A673 (cell line): Measurements from ENCODE around the gene BRCC3. TPM values are rescaled to one million over a fixed set of nuclear protein-coding genes. Genes with fewer than 3 reads are reported as not detected.

Experiments
- BruUV-seq: library from RNA; stranded (reverse); fragments of 400-500 nt; replicated peaks from 2 replicates; lab custom pipeline; 2021; lab: Mats Ljungman, UMichigan
- CTCF ChIA-PET: fragments of 300-600 bp; sonication (Branson Sonifier 250); formaldehyde crosslinking; loops from one replicate; lab custom pipeline; 2022; ENCODE audit warnings: antibody characterized with exemption; lab: Charles Lee
- POLR2A ChIA-PET: fragments of 300-600 bp; sonication (Branson Sonifier 250); formaldehyde crosslinking; loops from one replicate; lab custom pipeline; 2022; ENCODE audit warnings: antibody characterized with exemption; ENCODE audit not compliant: low non-redundant PET; lab: Charles Lee
- DNase-seq: peaks from one replicate; pipeline ENCODE4 v3.0.0-alpha.2; 2015; ENCODE audit warnings: low spot score
- H3K27ac ChIP-seq: fragments of 200-600 bp; sonication (generic); 2 replicates; pipeline ENCODE4 v1.5.1; 2016; ENCODE audit warnings: mixed run types, low read depth, mild to moderate bottlenecking, mixed read lengths, antibody characterized with exemption, low read length; ENCODE audit not compliant: poor library complexity, severe bottlenecking
- H3K27me3 ChIP-seq: fragments of 200-600 bp; sonication (generic); replicated peaks from 2 replicates; pipeline ENCODE4 v1.6.1; 2017; ENCODE audit warnings: mixed run types, low read depth, mild to moderate bottlenecking, mixed read lengths, antibody characterized with exemption, low read length; ENCODE audit not compliant: insufficient read depth, poor library complexity
- H3K36me3 ChIP-seq: fragments of 200-600 bp; sonication (generic); 2 replicates; pipeline ENCODE4 v1.6.1; 2016; ENCODE audit warnings: mixed run types, mild to moderate bottlenecking, mixed read lengths, antibody characterized with exemption, low read length; ENCODE audit not compliant: insufficient read depth, poor library complexity, severe bottlenecking
- H3K4me1 ChIP-seq: fragments of 200-600 bp; sonication (generic); 2 replicates; pipeline ENCODE4 v1.6.1; 2017; ENCODE audit warnings: mixed run types, mild to moderate bottlenecking, mixed read lengths, antibody characterized with exemption, low read length; ENCODE audit not compliant: insufficient read depth, poor library complexity, severe bottlenecking
- H3K4me3 ChIP-seq: fragments of 200-600 bp; sonication (generic); 2 replicates; pipeline ENCODE4 v1.5.1; 2016; ENCODE audit warnings: low read depth, mixed run types, mild to moderate bottlenecking, mixed read lengths, low read length; ENCODE audit not compliant: poor library complexity, severe bottlenecking
- H3K9me3 ChIP-seq: fragments of 200-600 bp; sonication (generic); 2 replicates; pipeline ENCODE4 v1.6.1; 2016; ENCODE audit warnings: mixed run types, low read depth, mild to moderate bottlenecking, mixed read lengths, antibody characterized with exemption, low read length; ENCODE audit not compliant: poor library complexity, severe bottlenecking
- CTCF ChIP-seq: fragments of 300-800, 200-600 bp; sonication (generic); conservative IDR thresholded peaks from 2 replicates; pipeline ENCODE4 v1.5.1; 2017; ENCODE audit warnings: low read depth, mild to moderate bottlenecking, antibody characterized with exemption, low read length, moderate library complexity, mixed read lengths
- EZH2 ChIP-seq: fragments of 200-600 bp; sonication (generic); IDR thresholded peaks from 2 replicates; pipeline ENCODE4 v1.6.1; 2017; ENCODE audit warnings: borderline replicate concordance, low read depth, mild to moderate bottlenecking, mixed read lengths, antibody characterized with exemption, low read length; ENCODE audit not compliant: poor library complexity, severe bottlenecking
- intact Hi-C: fragments of 100-400 bp; cut with micrococcal nuclease; formaldehyde crosslinking; loops from one replicate; pipeline ENCODE4 v1.10.0; 2022; ENCODE audit not compliant: unreplicated experiment
- total RNA-seq: library from RNA; stranded (reverse); gene quantifications from 2 replicates; pipeline ENCODE4 v1.2.3, GENCODE V29; 2021

The BRCC3 gene
- total RNA-seq, 1 experiment from 2014 or later = 25.7 TPM

- ChIA-PET POLR2A (no interaction called here), CTCF (no interaction called here)
- no TSS peak for BruUV-seq
- no peak for DNase-seq
- no peaks in the 10 kb centered on the region for H3K4me1 ChIP-seq
- TF ChIP-seq EZH2 = no peak
- no peak for TF ChIP-seq CTCF
- no peak overlapping the region for H3K4me3 ChIP-seq
- H3K36me3 ChIP-seq = no peaks in the 10 kb centered on the region
- peaks cover 10% of the 10 kb centered on the region for H3K9me3 ChIP-seq
- H3K27ac ChIP-seq = no peak overlapping the region
- intact Hi-C loops = no loop called here
- no peaks in the 10 kb centered on the region for H3K27me3 ChIP-seq
These were observed 44.0 kb downstream of the BRCC3 start for GRCh38 chrX:155115174-155115819.

- intact Hi-C loops = no loop called here
- H3K27ac ChIP-seq = no peak overlapping the region
- H3K36me3 ChIP-seq = no peaks in the 10 kb centered on the region
- ChIA-PET CTCF (no interaction called here), POLR2A (no interaction called here)
- H3K9me3 ChIP-seq = peaks cover 6% of the 10 kb centered on the region
- DNase-seq = no peak
- H3K27me3 ChIP-seq = no peaks in the 10 kb centered on the region
- H3K4me1 ChIP-seq = no peaks in the 10 kb centered on the region
- no TSS peak for BruUV-seq
- no peak for TF ChIP-seq EZH2
- no peak for TF ChIP-seq CTCF
- H3K4me3 ChIP-seq = no peak overlapping the region
These were observed 56.2 kb downstream of the BRCC3 start for GRCh38 chrX:155127465-155127864.

- ChIA-PET POLR2A (no interaction called here), CTCF (no interaction called here)
- BruUV-seq = no TSS peak
- no peak for TF ChIP-seq EZH2
- no peak for TF ChIP-seq CTCF
- Histone ChIP-seq H3K36me3 (no peaks in the 10 kb centered on the region), H3K9me3 (peaks cover 6% of the 10 kb centered on the region), H3K27ac (no peak overlapping the region), H3K4me1 (no peaks in the 10 kb centered on the region), H3K27me3 (no peaks in the 10 kb centered on the region), H3K4me3 (no peak overlapping the region)
- DNase-seq = no peak
- intact Hi-C loops = no loop called here
These were observed 56.6 kb downstream of the BRCC3 start for GRCh38 chrX:155127940-155128339.
